ENCODE data around the gene GDAP1L1. TPM values are rescaled to one million over a fixed set of nuclear protein-coding genes. Genes with fewer than 3 reads are reported as not detected.

The GDAP1L1 gene
- polyA plus RNA-seq, 1 experiment = not detected

DNA sequence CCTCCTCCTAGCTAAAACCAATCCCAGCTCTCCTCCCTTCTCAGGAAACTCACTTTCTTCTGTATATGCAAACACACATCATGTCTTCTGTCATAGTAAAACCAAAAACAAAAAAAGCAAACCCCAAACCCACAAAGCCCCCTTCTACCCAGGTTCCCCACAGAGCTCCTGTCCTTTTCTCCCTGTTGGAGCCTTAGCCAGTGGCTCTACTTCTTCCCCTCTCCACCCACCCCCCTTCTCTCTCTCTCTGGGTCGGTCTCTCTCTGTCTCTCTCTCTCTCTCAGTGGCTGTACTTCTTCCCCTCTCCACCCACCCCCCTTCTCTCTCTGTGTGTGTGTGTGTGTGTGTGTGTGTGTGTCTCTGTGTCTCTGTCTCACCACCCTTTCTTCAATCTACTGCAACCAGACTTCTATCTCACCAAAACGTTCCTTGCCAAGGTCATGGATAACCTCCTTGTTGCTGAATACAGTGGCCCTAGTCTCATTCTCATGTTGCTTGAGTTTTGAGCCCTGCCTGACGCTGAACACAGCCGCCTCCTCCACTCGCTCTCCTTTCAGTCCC lies 27.9 kb upstream of the GDAP1L1 start:
- Histone ChIP-seq H3K27me3 (ENCODE audit: control insufficient read depth, insufficient read depth, low read length) (no peaks in the 10 kb centered on the region), H3K36me3 (ENCODE audit: control insufficient read depth, insufficient read depth, low read length) (no peaks in the 10 kb centered on the region), H3K4me3 (ENCODE audit: low read depth, low read length) (no peak overlapping the region)
- ChIA-PET POLR2A (no interaction called here), CTCF (interaction anchor here (1.1 to 9.6 kb wide), 9 partner anchors 10 to 251 kb away, joined by 3 to 203 read pairs (median 7); partner anchors contain the start of gene FITM2)
- TF ChIP-seq, protein P1, sequence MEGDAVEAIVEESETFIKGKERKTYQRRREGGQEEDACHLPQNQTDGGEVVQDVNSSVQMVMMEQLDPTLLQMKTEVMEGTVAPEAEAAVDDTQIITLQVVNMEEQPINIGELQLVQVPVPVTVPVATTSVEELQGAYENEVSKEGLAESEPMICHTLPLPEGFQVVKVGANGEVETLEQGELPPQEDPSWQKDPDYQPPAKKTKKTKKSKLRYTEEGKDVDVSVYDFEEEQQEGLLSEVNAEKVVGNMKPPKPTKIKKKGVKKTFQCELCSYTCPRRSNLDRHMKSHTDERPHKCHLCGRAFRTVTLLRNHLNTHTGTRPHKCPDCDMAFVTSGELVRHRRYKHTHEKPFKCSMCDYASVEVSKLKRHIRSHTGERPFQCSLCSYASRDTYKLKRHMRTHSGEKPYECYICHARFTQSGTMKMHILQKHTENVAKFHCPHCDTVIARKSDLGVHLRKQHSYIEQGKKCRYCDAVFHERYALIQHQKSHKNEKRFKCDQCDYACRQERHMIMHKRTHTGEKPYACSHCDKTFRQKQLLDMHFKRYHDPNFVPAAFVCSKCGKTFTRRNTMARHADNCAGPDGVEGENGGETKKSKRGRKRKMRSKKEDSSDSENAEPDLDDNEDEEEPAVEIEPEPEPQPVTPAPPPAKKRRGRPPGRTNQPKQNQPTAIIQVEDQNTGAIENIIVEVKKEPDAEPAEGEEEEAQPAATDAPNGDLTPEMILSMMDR (IDR thresholded peaks at IDR 0.05; ENCODE audit: insufficient read depth, low read depth, low read length) = no peak
- DNase-seq (ENCODE audit: low read depth) = no peak

GRCh38 chr20:44219791-44220190 lies 27.3 kb upstream of the GDAP1L1 start:
- ChIA-PET POLR2A (no interaction called here), CTCF (interaction anchor here (0.6 to 9.6 kb wide), 3 partner anchors 91 to 251 kb away, joined by 3 to 203 read pairs (median 48); partner anchors contain the start of gene FITM2)
- no peaks in the 10 kb centered on the region for H3K36me3 ChIP-seq (ENCODE audit: control insufficient read depth, insufficient read depth, low read length)
- H3K4me3 ChIP-seq (ENCODE audit: low read depth, low read length) = no peak overlapping the region
- H3K27me3 ChIP-seq (ENCODE audit: control insufficient read depth, insufficient read depth, low read length) = no peaks in the 10 kb centered on the region
- no peak for DNase-seq (ENCODE audit: low read depth)
- TF ChIP-seq, protein P1 (IDR thresholded peaks at IDR 0.05; ENCODE audit: insufficient read depth, low read depth, low read length) = no peak

- no peaks in the 10 kb centered on the region for H3K27me3 ChIP-seq (ENCODE audit: control insufficient read depth, insufficient read depth, low read length)
- CTCF ChIA-PET = no interaction called here
Observed at GRCh38 chr20:44221368-44221954, 25.6 kb upstream of the GDAP1L1 start.

GRCh38 chr20:44222027-44222426 lies 25.1 kb upstream of the GDAP1L1 start:
- TF ChIP-seq, protein P1 (IDR thresholded peaks at IDR 0.05; ENCODE audit: insufficient read depth, low read depth, low read length) = no peak
- no peaks in the 10 kb centered on the region for H3K27me3 ChIP-seq (ENCODE audit: control insufficient read depth, insufficient read depth, low read length)
- H3K4me3 ChIP-seq (ENCODE audit: low read depth, low read length) = no peak overlapping the region
- H3K36me3 ChIP-seq (ENCODE audit: control insufficient read depth, insufficient read depth, low read length) = no peaks in the 10 kb centered on the region
- DNase-seq (ENCODE audit: low read depth) = no peak
- CTCF ChIA-PET = no interaction called here
- POLR2A ChIA-PET = no interaction called here

More at GRCh38 chr20:44221368-44221954, 25.6 kb upstream of the GDAP1L1 start:
- no peak for DNase-seq (ENCODE audit: low read depth)
- H3K4me3 ChIP-seq (ENCODE audit: low read depth, low read length) = no peak overlapping the region
- H3K36me3 ChIP-seq (ENCODE audit: control insufficient read depth, insufficient read depth, low read length) = no peaks in the 10 kb centered on the region
- TF ChIP-seq, protein P1 (IDR thresholded peaks at IDR 0.05; ENCODE audit: insufficient read depth, low read depth, low read length) = no peak
- POLR2A ChIA-PET = no interaction called here

GRCh38 chr20:44222633-44223368 lies 24.3 kb upstream of the GDAP1L1 start:
- CTCF ChIA-PET = interaction anchor here (1.2 kb wide), 1 partner anchor 8 kb away, joined by 4 read pairs; no protein-coding TSS in a partner anchor
- TF ChIP-seq, protein P1 (IDR thresholded peaks at IDR 0.05; ENCODE audit: insufficient read depth, low read depth, low read length) = no peak
- Histone ChIP-seq H3K4me3 (ENCODE audit: low read depth, low read length) (no peak overlapping the region), H3K36me3 (ENCODE audit: control insufficient read depth, insufficient read depth, low read length) (no peaks in the 10 kb centered on the region), H3K27me3 (ENCODE audit: control insufficient read depth, insufficient read depth, low read length) (no peaks in the 10 kb centered on the region)
- DNase-seq (ENCODE audit: low read depth) = no peak
- POLR2A ChIA-PET = no interaction called here

All from BJ (cell line).